Measurements from ENCODE around the gene PPM1F.

Gene PPM1F

DNA sequence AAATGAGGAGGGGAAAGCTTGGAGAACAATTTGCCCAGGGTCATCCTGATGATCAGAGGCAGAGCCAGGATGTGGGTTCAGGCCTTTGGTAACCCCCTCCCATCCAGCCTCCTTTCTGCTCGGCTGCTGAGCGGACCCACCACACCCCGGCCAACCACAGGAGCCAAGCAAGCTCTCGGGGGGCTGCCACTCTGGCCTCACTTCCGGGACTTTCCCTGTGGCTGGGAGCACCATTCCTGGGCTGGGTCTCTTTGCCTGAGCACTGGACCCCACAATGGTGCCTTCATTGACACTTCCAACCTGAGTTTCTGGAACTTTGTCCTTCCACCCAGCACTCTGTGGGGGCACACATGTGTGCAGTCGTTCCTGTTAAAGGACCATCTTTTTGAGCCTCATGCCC, 20.2 kb upstream of the PPM1F start:
- Histone ChIP-seq H3K4me3 (ENCODE audit: low read depth in 1 of 2, low read length in 2 of 2) (no peak overlapping the region), H3K27ac (ENCODE audit: low read depth, low read length) (no peak overlapping the region), H3K9ac (ENCODE audit: low read length) (no peak overlapping the region), H3K36me3 (ENCODE audit: insufficient read depth, low read length) (peaks cover 75% of the 10 kb centered on the region), H3K9me3 (ENCODE audit: low read length) (no peaks in the 10 kb centered on the region), H3K27me3 (ENCODE audit: control insufficient read depth in 1 of 2, insufficient read depth in 2 of 2, low read length in 2 of 2) (no peaks in the 10 kb centered on the region), H3K4me1 (ENCODE audit: insufficient read depth, low read length) (no peaks in the 10 kb centered on the region)

DNA sequence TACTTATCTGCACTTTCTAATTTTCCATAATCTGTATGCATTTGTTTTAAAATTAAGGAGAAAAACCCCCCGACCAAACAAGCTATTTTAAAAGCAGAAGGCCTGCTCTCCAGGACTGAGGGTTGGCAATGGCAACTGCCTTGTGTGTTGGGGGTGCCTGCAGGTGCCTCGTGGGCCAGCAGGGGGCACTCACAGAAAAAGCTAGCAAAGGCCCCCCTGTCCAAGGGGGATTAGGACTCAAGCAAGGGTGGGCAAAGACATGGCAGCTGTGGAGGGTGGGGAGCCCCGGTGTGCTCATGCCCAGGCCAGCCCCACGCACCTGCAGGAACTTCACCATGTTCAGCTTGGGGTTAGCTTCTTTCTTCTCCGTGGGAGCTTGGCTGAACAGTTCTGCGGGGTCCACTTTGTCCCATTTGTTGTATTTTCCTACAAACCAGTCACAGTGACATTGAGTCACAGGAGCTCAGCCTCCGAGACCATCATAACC, 19.7 kb upstream of the PPM1F start:
- Histone ChIP-seq H3K4me3 (ENCODE audit: low read depth in 1 of 2, low read length in 2 of 2) (no peak overlapping the region), H3K27ac (ENCODE audit: low read depth, low read length) (no peak overlapping the region), H3K36me3 (ENCODE audit: insufficient read depth, low read length) (peaks cover 77% of the 10 kb centered on the region), H3K27me3 (ENCODE audit: control insufficient read depth in 1 of 2, insufficient read depth in 2 of 2, low read length in 2 of 2) (no peaks in the 10 kb centered on the region), H3K9me3 (ENCODE audit: low read length) (no peaks in the 10 kb centered on the region), H3K4me1 (ENCODE audit: insufficient read depth, low read length) (no peaks in the 10 kb centered on the region), H3K9ac (ENCODE audit: low read length) (no peak overlapping the region)

DNA sequence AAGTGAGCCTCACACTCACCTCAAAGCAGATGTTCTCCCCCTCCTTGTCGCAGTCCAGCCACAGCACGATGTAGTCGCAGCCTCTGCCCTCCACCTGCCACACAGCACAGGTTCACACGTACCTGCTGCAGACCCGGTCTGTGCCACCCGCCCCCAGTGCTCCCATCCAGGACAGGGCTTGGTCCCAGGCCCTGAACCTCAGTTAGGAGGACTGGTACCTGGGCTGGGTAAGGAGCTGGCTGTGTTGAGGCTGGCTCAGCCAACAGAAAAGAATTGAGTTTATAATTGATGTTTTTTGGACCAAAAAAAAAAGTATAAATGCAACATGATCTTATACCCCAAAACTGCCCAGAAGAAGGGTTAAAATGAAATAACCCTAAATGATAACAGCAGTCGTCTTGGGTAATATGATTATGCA, 19.2 kb upstream of the PPM1F start:
- H3K4me1 ChIP-seq (ENCODE audit: insufficient read depth, low read length) = no peaks in the 10 kb centered on the region
- no peaks in the 10 kb centered on the region for H3K9me3 ChIP-seq (ENCODE audit: low read length)
- H3K27me3 ChIP-seq (ENCODE audit: control insufficient read depth in 1 of 2, insufficient read depth in 2 of 2, low read length in 2 of 2) = no peaks in the 10 kb centered on the region
- no peak overlapping the region for H3K27ac ChIP-seq (ENCODE audit: low read depth, low read length)
- H3K9ac ChIP-seq (ENCODE audit: low read length) = no peak overlapping the region
- no peak overlapping the region for H3K4me3 ChIP-seq (ENCODE audit: low read depth in 1 of 2, low read length in 2 of 2)
- H3K36me3 ChIP-seq (ENCODE audit: insufficient read depth, low read length) = peaks cover 82% of the 10 kb centered on the region

- Histone ChIP-seq H3K27ac (ENCODE audit: low read depth, low read length) (no peak overlapping the region), H3K36me3 (ENCODE audit: insufficient read depth, low read length) (peaks cover 89% of the 10 kb centered on the region), H3K9me3 (ENCODE audit: low read length) (no peaks in the 10 kb centered on the region), H3K4me3 (ENCODE audit: low read depth in 1 of 2, low read length in 2 of 2) (no peak overlapping the region), H3K27me3 (ENCODE audit: control insufficient read depth in 1 of 2, insufficient read depth in 2 of 2, low read length in 2 of 2) (no peaks in the 10 kb centered on the region), H3K9ac (ENCODE audit: low read length) (no peak overlapping the region), H3K4me1 (ENCODE audit: insufficient read depth, low read length) (no peaks in the 10 kb centered on the region)
These were observed 18.4 kb upstream of the PPM1F start for GRCh38 chr22:21970800-21971617.

DNA sequence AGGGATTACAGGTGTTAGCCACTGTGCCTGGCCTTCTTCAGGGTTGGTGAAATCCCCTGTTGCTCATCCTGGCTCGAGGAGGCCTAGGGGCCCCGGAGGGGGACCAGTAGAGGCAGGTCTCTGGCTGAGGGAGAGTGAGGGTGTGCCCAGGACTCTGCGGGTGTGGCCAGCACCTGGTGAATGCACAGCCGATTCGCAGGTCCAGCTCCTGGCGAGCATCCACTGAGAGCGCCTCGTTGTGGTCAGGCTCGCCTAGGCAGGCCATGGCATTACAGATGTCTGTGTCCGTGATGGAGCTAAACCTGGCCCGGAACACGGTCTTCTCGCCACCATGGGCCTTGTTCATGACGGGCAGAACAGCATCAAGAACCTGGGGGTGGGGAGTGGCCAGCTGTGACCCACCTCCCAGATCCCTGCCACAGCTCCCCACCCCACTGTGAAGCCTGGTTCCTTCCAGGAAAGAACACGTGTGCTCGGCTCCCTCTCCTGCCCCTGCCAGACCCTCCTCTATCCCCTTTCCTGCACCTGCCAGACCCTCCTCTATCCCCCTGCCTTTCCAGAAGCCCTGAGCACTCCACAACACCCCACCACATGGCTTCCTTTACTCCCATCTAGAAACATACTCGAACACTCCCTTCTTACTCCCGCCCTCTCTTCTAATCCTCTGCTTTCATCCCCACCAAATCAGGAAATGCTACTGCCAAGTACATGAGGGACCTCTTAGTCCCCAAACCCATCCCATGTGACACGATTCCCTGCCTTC, 17.6 kb upstream of the PPM1F start:
- H3K9ac ChIP-seq (ENCODE audit: low read length) = no peak overlapping the region
- no peaks in the 10 kb centered on the region for H3K4me1 ChIP-seq (ENCODE audit: insufficient read depth, low read length)
- H3K36me3 ChIP-seq (ENCODE audit: insufficient read depth, low read length) = peaks cover 83% of the 10 kb centered on the region
- no peaks in the 10 kb centered on the region for H3K9me3 ChIP-seq (ENCODE audit: low read length)
- H3K27ac ChIP-seq (ENCODE audit: low read depth, low read length) = no peak overlapping the region
- H3K4me3 ChIP-seq (ENCODE audit: low read depth in 1 of 2, low read length in 2 of 2) = no peak overlapping the region
- H3K27me3 ChIP-seq (ENCODE audit: control insufficient read depth in 1 of 2, insufficient read depth in 2 of 2, low read length in 2 of 2) = no peaks in the 10 kb centered on the region

DNA sequence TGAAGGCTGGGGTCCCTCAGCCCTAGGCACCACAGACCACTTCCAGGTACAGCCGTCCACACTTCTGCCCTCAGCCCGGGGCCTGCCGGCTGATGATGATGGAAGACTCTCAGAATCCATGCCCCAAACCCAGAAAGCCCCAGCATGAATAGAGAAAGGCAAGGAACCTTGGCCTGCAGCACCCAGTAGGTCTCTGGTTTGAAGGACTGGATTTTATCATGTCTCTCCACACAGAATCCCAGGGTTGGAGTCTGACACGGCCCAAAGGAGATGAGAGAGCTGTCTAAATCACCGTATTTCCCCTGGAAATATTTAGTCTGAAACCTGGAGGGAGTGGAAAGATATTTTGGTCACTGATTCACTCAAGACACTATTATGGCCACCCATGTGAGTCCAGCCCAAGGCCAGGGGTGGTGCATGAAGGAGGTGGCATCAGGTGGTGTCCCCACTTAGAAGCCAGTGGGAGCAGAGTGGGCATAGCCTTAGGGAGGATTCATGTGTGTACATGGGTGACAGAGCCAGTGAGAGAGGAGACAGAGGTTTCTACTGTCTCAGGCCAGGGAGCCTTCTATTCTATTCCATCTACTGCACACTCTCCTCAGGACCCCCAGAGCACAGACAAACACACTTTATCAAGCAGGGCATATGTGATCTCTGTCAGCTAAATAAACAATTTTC, 15.9 kb upstream of the PPM1F start:
- no peaks in the 10 kb centered on the region for H3K27me3 ChIP-seq (ENCODE audit: control insufficient read depth in 1 of 2, insufficient read depth in 2 of 2, low read length in 2 of 2)
- no peaks in the 10 kb centered on the region for H3K9me3 ChIP-seq (ENCODE audit: low read length)
- H3K4me3 ChIP-seq (ENCODE audit: low read depth in 1 of 2, low read length in 2 of 2) = no peak overlapping the region
- H3K27ac ChIP-seq (ENCODE audit: low read depth, low read length) = no peak overlapping the region
- peaks cover 83% of the 10 kb centered on the region for H3K36me3 ChIP-seq (ENCODE audit: insufficient read depth, low read length)
- no peaks in the 10 kb centered on the region for H3K4me1 ChIP-seq (ENCODE audit: insufficient read depth, low read length)
- H3K9ac ChIP-seq (ENCODE audit: low read length) = no peak overlapping the region

DNA sequence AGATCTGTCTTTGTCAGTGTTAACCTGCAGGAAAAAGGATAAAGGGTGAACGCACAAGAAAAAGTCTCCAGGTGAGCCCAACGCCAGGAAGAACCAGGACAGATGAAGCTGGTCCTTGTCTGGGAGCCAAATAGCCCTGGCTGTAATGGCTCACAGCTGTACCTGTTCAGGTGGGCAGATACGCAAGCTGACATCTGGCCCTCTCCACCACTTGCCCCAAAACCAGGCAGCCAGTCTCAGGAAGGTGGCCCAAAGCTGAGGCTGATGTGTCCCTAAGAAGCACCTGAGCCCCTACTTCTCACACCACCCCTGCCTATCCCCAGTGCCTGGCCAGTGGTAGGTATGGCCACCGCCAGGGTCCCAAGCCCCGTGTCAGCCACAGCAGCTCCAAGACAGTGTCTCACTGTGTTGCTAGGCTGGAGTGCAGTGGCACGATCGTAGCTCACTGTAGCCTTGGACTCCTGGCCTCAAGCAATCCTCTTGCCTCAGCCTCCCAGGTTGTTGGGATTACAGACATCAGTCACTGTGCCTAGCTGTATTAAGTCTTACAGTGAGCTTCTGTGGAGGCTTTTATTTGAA, 15.1 kb upstream of the PPM1F start:
- Histone ChIP-seq H3K4me3 (ENCODE audit: low read depth in 1 of 2, low read length in 2 of 2) (no peak overlapping the region), H3K36me3 (ENCODE audit: insufficient read depth, low read length) (peaks cover 79% of the 10 kb centered on the region), H3K27ac (ENCODE audit: low read depth, low read length) (no peak overlapping the region), H3K4me1 (ENCODE audit: insufficient read depth, low read length) (no peaks in the 10 kb centered on the region), H3K9me3 (ENCODE audit: low read length) (no peaks in the 10 kb centered on the region), H3K27me3 (ENCODE audit: control insufficient read depth in 1 of 2, insufficient read depth in 2 of 2, low read length in 2 of 2) (no peaks in the 10 kb centered on the region), H3K9ac (ENCODE audit: low read length) (no peak overlapping the region)

DNA sequence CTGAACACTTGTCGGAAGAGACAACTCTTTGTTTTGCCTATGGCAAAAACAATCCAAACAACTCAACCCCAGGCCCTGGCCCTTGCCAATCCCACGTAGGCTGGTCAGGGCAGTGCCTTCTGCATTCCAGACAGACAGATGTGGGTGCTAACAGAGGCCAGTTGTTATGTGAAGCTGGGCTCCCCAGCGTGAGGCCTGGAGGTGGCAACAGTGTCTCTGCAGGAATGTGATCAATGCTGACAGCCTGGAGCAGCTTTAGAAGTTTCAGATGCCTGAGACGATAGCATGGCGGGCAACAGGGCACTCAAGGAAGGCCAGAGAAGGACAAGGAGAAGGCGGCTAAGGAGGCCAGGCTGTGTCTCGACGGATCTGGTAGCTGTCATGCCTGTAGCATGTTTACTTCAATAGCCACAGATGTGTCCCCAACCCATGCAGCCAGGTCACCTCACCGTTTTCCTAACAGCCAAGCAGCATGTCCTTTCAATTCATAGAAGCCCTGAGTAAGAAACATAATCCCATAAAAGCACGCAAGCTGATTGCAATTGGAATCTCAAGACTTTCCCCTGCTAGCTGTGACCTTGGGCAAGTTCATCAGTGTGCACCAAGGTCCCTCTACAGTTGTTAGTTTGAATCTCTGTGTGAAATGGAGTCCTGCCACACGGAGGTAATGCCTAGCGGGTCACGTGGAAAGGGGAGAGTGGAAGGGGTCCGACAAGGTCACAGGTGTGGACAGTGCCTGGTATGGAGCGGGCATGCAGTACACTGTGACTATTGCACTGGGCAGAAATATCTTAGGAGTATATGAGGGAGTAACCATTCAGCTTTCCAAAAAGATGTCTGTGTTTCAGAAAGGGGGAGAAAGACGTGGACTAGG, 14.2 kb upstream of the PPM1F start:
- no peaks in the 10 kb centered on the region for H3K27me3 ChIP-seq (ENCODE audit: control insufficient read depth in 1 of 2, insufficient read depth in 2 of 2, low read length in 2 of 2)
- no peak overlapping the region for H3K9ac ChIP-seq (ENCODE audit: low read length)
- no peaks in the 10 kb centered on the region for H3K9me3 ChIP-seq (ENCODE audit: low read length)
- H3K4me3 ChIP-seq (ENCODE audit: low read depth in 1 of 2, low read length in 2 of 2) = no peak overlapping the region
- H3K36me3 ChIP-seq (ENCODE audit: insufficient read depth, low read length) = peaks cover 73% of the 10 kb centered on the region
- no peak overlapping the region for H3K27ac ChIP-seq (ENCODE audit: low read depth, low read length)
- H3K4me1 ChIP-seq (ENCODE audit: insufficient read depth, low read length) = no peaks in the 10 kb centered on the region

DNA sequence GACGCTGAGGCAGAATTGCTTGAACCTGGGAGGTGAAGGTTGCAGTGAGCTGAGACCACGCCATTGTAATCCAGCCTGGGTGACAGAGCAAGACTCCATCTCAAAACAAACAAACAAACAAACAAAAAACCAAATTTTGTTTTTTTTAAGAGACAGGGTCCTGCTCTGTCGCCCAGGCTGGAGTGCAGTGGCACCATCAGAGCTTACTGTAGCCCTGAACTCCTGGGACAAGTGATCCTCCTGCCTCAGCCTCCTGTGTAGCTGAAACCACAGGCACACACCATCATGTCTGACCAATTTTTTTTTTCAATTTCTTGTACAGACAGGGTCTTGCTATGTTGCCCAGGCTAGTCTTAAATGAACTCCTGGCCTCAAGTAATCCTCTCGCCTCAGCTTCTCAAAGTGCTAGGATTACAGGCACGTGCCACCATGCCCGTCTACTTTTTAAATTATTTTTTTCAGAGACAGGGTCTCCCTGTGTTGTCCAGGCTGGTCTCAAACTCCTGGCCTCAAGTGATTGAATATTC, 13.2 kb upstream of the PPM1F start:
- H3K27me3 ChIP-seq (ENCODE audit: control insufficient read depth in 1 of 2, insufficient read depth in 2 of 2, low read length in 2 of 2) = no peaks in the 10 kb centered on the region
- H3K4me1 ChIP-seq (ENCODE audit: insufficient read depth, low read length) = no peaks in the 10 kb centered on the region
- H3K36me3 ChIP-seq (ENCODE audit: insufficient read depth, low read length) = peaks cover 70% of the 10 kb centered on the region
- no peak overlapping the region for H3K4me3 ChIP-seq (ENCODE audit: low read depth in 1 of 2, low read length in 2 of 2)
- no peak overlapping the region for H3K9ac ChIP-seq (ENCODE audit: low read length)
- no peaks in the 10 kb centered on the region for H3K9me3 ChIP-seq (ENCODE audit: low read length)
- no peak overlapping the region for H3K27ac ChIP-seq (ENCODE audit: low read depth, low read length)

- Histone ChIP-seq H3K4me1 (ENCODE audit: insufficient read depth, low read length) (no peaks in the 10 kb centered on the region), H3K9me3 (ENCODE audit: low read length) (no peaks in the 10 kb centered on the region), H3K27ac (ENCODE audit: low read depth, low read length) (no peak overlapping the region), H3K36me3 (ENCODE audit: insufficient read depth, low read length) (peaks cover 62% of the 10 kb centered on the region), H3K9ac (ENCODE audit: low read length) (no peak overlapping the region), H3K4me3 (ENCODE audit: low read depth in 1 of 2, low read length in 2 of 2) (no peak overlapping the region), H3K27me3 (ENCODE audit: control insufficient read depth in 1 of 2, insufficient read depth in 2 of 2, low read length in 2 of 2) (no peaks in the 10 kb centered on the region)
These were observed 12.4 kb upstream of the PPM1F start for GRCh38 chr22:21964918-21965484.
